Gastroesophageal sphincter (tissue), 3 donors: ENCODE measurements around the gene PSMD1.

Experiments used
- EP300 ChIP-seq: sonication (generic); formaldehyde crosslinking; IDR thresholded peaks from one replicate; pipeline ENCODE4 v1.6.1; 2017; ENCODE audit warnings: antibody characterized with exemption, mild to moderate bottlenecking
- POLR2A ChIP-seq, 2 donors: fragments of 450-650 bp; IDR thresholded peaks; one replicate each; pipeline ENCODE4 v1.6.1; 2017; ENCODE audit warnings: antibody characterized with exemption in 2 of 2, mild to moderate bottlenecking in 2 of 2, moderate library complexity in 1 of 2
- POLR2AphosphoS5 ChIP-seq: sonication (generic); formaldehyde crosslinking; IDR thresholded peaks from one replicate; pipeline ENCODE4 v1.6.1; 2017; ENCODE audit warnings: antibody characterized with exemption
- TF ChIP-seq, protein P1 (sequence below), 4 experiments: fragments of 200-600 bp in 2 of 4; fragments of 450-650 bp in 2 of 4; sonication (generic) in 1 of 4; IDR thresholded peaks; one replicate each; pipeline ENCODE4 v1.5.1; 2017 to 2019; ENCODE audit warnings: antibody characterized with exemption in 4 of 4, mild to moderate bottlenecking in 2 of 4, moderate library complexity in 2 of 4

DNA sequence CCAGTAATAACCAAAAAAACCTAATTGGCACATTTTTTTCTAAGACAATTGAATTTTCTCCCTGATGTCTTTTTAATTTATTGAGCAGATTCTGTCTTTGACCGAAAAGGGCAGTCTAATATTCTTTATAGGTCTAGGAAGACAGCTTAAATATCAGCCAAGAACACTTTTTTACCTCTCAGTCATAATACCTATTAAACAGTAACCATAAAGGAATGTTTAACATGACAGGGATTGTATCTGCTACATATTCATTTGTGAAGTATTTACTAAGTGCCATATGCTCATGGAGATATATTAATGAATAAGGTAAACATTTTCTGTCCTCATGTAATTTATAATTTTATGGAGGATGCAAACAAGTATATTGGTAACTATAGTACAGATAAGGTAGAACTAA lies 71.3 kb downstream of the PSMD1 start:
- TF ChIP-seq, protein P1, sequence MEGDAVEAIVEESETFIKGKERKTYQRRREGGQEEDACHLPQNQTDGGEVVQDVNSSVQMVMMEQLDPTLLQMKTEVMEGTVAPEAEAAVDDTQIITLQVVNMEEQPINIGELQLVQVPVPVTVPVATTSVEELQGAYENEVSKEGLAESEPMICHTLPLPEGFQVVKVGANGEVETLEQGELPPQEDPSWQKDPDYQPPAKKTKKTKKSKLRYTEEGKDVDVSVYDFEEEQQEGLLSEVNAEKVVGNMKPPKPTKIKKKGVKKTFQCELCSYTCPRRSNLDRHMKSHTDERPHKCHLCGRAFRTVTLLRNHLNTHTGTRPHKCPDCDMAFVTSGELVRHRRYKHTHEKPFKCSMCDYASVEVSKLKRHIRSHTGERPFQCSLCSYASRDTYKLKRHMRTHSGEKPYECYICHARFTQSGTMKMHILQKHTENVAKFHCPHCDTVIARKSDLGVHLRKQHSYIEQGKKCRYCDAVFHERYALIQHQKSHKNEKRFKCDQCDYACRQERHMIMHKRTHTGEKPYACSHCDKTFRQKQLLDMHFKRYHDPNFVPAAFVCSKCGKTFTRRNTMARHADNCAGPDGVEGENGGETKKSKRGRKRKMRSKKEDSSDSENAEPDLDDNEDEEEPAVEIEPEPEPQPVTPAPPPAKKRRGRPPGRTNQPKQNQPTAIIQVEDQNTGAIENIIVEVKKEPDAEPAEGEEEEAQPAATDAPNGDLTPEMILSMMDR (IDR thresholded peaks at IDR 0.05) = no peak
- no peak for TF ChIP-seq POLR2A (IDR thresholded peaks at IDR 0.05)
- TF ChIP-seq EP300 = no peak
- no peak for TF ChIP-seq POLR2AphosphoS5
